ENCODE data around the gene RERG.

RERG gene

GRCh38 chr12:15200641-15201040, 20.6 kb downstream of the RERG start:
- TF ChIP-seq, protein P1, sequence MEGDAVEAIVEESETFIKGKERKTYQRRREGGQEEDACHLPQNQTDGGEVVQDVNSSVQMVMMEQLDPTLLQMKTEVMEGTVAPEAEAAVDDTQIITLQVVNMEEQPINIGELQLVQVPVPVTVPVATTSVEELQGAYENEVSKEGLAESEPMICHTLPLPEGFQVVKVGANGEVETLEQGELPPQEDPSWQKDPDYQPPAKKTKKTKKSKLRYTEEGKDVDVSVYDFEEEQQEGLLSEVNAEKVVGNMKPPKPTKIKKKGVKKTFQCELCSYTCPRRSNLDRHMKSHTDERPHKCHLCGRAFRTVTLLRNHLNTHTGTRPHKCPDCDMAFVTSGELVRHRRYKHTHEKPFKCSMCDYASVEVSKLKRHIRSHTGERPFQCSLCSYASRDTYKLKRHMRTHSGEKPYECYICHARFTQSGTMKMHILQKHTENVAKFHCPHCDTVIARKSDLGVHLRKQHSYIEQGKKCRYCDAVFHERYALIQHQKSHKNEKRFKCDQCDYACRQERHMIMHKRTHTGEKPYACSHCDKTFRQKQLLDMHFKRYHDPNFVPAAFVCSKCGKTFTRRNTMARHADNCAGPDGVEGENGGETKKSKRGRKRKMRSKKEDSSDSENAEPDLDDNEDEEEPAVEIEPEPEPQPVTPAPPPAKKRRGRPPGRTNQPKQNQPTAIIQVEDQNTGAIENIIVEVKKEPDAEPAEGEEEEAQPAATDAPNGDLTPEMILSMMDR (IDR thresholded peaks at IDR 0.05; ENCODE audit: low read depth, low read length) = no peak
- TF ChIP-seq POLR2A (IDR thresholded peaks at IDR 0.05; ENCODE audit: extremely low read depth, insufficient read length) = no peak
- TF ChIP-seq, protein P2, sequence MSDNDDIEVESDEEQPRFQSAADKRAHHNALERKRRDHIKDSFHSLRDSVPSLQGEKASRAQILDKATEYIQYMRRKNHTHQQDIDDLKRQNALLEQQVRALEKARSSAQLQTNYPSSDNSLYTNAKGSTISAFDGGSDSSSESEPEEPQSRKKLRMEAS (IDR thresholded peaks at IDR 0.05; ENCODE audit: low read depth, low read length) = no peak
- TF ChIP-seq MYC (IDR thresholded peaks at IDR 0.05; ENCODE audit: low read depth, low read length) = no peak
- no peak for DNase-seq (ENCODE audit: low read depth)
- no peak overlapping the region for H3K4me3 ChIP-seq (ENCODE audit: low read depth, low read length)

DNA sequence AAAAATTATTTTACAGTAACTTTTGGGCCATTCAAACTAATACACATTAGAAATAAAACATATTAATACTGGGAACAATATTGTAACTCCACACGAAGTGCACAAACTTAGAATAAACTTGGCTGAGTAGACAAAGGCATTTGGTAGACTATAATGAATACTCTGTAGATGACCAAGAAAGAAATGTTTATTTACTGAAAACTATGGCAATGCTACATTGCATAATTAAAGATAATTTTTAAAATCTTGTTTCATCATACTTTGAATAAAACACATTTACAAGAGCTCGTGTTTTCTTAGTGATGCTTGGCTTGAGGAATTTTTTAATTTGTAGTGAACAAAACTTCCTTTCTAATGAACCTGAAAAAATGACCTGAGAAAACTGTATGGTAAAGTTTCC, 21.3 kb downstream of the RERG start:
- DNase-seq (ENCODE audit: low read depth) = no peak
- TF ChIP-seq MYC (IDR thresholded peaks at IDR 0.05; ENCODE audit: low read depth, low read length) (no peak), POLR2A (IDR thresholded peaks at IDR 0.05; ENCODE audit: extremely low read depth, insufficient read length) (no peak)
- TF ChIP-seq, protein P1 (IDR thresholded peaks at IDR 0.05; ENCODE audit: low read depth, low read length) = no peak
- TF ChIP-seq, protein P2 (IDR thresholded peaks at IDR 0.05; ENCODE audit: low read depth, low read length) = no peak
- no peak overlapping the region for H3K4me3 ChIP-seq (ENCODE audit: low read depth, low read length)

DNA sequence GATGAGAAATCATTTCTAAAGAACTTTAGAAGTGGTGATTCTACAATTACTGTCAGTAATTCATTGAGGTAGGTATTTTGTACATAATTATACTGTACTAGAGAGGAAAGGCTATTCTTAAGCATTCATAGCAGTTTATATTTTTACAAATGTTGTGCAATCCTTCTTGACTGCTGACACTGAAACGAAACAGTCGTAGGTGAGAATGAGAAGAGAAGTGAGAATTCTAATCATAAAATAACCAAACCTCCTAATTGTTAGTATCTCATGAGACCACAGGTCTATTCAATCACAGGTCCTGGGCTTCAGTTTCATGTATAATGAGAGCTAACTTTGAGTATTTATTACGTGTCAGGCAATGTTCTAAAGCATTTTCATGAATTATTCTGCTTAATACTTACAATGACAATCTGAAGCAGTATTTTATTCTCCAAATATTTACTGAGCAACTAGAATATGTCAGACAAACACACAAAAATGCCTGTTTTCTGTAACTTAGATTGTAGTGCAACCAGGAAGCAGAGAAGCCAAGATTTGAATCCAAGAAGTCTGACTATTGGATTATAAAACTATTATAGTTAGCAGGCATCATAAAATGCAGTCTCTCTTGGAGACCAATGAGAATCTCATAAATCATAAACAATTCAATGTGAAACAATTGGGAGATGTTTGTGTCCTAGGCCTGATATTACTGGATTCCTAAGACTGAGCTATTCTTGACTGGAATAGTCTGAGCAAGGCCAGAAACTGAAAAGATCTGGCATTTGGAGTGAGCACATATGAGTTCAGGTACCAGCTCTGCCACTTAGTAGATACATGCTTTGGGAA, 24.3 kb downstream of the RERG start:
- DNase-seq (ENCODE audit: low read depth) = no peak
- TF ChIP-seq, protein P1 (IDR thresholded peaks at IDR 0.05; ENCODE audit: low read depth, low read length) = no peak
- TF ChIP-seq MYC (IDR thresholded peaks at IDR 0.05; ENCODE audit: low read depth, low read length) (no peak), POLR2A (IDR thresholded peaks at IDR 0.05; ENCODE audit: extremely low read depth, insufficient read length) (no peak)
- TF ChIP-seq, protein P2 (IDR thresholded peaks at IDR 0.05; ENCODE audit: low read depth, low read length) = no peak
- no peak overlapping the region for H3K4me3 ChIP-seq (ENCODE audit: low read depth, low read length)

DNA sequence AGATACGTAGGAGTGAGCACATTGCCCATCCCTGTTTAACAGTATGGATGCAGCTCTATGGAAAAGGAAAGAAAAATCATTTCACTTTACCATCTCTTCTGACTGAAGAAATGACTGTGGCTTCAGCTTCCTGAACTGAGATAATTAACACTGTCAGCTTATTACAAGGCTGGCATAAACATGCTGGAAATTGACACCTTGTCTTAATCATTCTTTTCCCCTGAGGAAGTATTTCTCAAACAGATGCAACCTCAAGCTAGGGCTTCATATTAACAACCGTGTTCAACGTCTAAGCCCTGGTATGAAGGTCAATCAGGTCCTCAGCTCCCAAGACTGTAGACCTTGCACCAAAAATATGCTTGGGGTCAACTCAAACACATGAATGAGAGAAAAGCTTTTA, 25.0 kb downstream of the RERG start:
- DNase-seq (ENCODE audit: low read depth) = no peak
- TF ChIP-seq MYC (IDR thresholded peaks at IDR 0.05; ENCODE audit: low read depth, low read length) (no peak), POLR2A (IDR thresholded peaks at IDR 0.05; ENCODE audit: extremely low read depth, insufficient read length) (no peak)
- TF ChIP-seq, protein P2 (IDR thresholded peaks at IDR 0.05; ENCODE audit: low read depth, low read length) = no peak
- TF ChIP-seq, protein P1 (IDR thresholded peaks at IDR 0.05; ENCODE audit: low read depth, low read length) = no peak
- no peak overlapping the region for H3K4me3 ChIP-seq (ENCODE audit: low read depth, low read length)

GRCh38 chr12:15194456-15195368, 26.5 kb downstream of the RERG start:
- no peak for DNase-seq (ENCODE audit: low read depth)
- no peak overlapping the region for H3K4me3 ChIP-seq (ENCODE audit: low read depth, low read length)
- TF ChIP-seq POLR2A (IDR thresholded peaks at IDR 0.05; ENCODE audit: extremely low read depth, insufficient read length) (no peak), MYC (IDR thresholded peaks at IDR 0.05; ENCODE audit: low read depth, low read length) (no peak)
- TF ChIP-seq, protein P2 (IDR thresholded peaks at IDR 0.05; ENCODE audit: low read depth, low read length) = no peak
- TF ChIP-seq, protein P1 (IDR thresholded peaks at IDR 0.05; ENCODE audit: low read depth, low read length) = no peak

Measured in NB4 (cell line).